BE2C (cell line): Measurements from ENCODE around the gene NME9.

Experiments
- DNase-seq: peaks from one replicate; pipeline ENCODE4 v3.0.0-alpha.2; 2020
- H3K27me3 ChIP-seq: fragments of 250-450 bp; sonication (Bioruptor Pico); 2 replicates; pipeline ENCODE4 v1.5.1; 2020; ENCODE audit warnings: mild to moderate bottlenecking
- H3K36me3 ChIP-seq: fragments of 250-450 bp; sonication (Bioruptor Pico); 2 replicates; pipeline ENCODE4 v1.5.1; 2020; ENCODE audit warnings: mild to moderate bottlenecking
- H3K4me1 ChIP-seq: fragments of 250-450 bp; sonication (Bioruptor Pico); 2 replicates; pipeline ENCODE4 v1.5.1; 2020
- H3K4me3 ChIP-seq: 2 replicates; pipeline ENCODE4 v1.5.1; 2011; ENCODE audit warnings: low read depth, low read length
- H3K9me3 ChIP-seq: fragments of 250-450 bp; sonication (Bioruptor Pico); 2 replicates; pipeline ENCODE4 v1.5.1; 2020
- CTCF ChIP-seq: IDR thresholded peaks from 2 replicates; pipeline ENCODE4 v1.5.1; 2012; ENCODE audit warnings: mild to moderate bottlenecking, low read depth, low read length

NME9 gene

GRCh38 chr3:138307899-138308298, 21.8 kb downstream of the NME9 start:
- Histone ChIP-seq H3K4me3 (no peak overlapping the region), H3K27me3 (peaks cover 21% of the 10 kb centered on the region)

GRCh38 chr3:138303474-138303873, 26.2 kb downstream of the NME9 start:
- TF ChIP-seq CTCF = no peak

More at GRCh38 chr3:138307899-138308298, 21.8 kb downstream of the NME9 start:
- no peak for TF ChIP-seq CTCF
- H3K36me3 ChIP-seq = no peaks in the 10 kb centered on the region
- no peak for DNase-seq
- H3K9me3 ChIP-seq = no peaks in the 10 kb centered on the region
- no peaks in the 10 kb centered on the region for H3K4me1 ChIP-seq

GRCh38 chr3:138300647-138301046, 29.0 kb downstream of the NME9 start:
- Histone ChIP-seq H3K36me3 (no peaks in the 10 kb centered on the region), H3K4me1 (no peaks in the 10 kb centered on the region), H3K4me3 (no peak overlapping the region), H3K9me3 (no peaks in the 10 kb centered on the region), H3K27me3 (no peaks in the 10 kb centered on the region; the same call in 1 of the 2 replicates)
- DNase-seq = no peak
- TF ChIP-seq CTCF = no peak

More at GRCh38 chr3:138303474-138303873, 26.2 kb downstream of the NME9 start:
- H3K9me3 ChIP-seq = no peaks in the 10 kb centered on the region
- DNase-seq = no peak
- no peaks in the 10 kb centered on the region for H3K36me3 ChIP-seq
- H3K4me3 ChIP-seq = no peak overlapping the region
- H3K4me1 ChIP-seq = no peaks in the 10 kb centered on the region
- H3K27me3 ChIP-seq = no peaks in the 10 kb centered on the region; the same call in 1 of the 2 replicates

GRCh38 chr3:138297876-138298275, 31.8 kb downstream of the NME9 start:
- Histone ChIP-seq H3K4me3 (no peak overlapping the region), H3K9me3 (no peaks in the 10 kb centered on the region), H3K27me3 (no peaks in the 10 kb centered on the region; the same call in 1 of the 2 replicates), H3K36me3 (no peaks in the 10 kb centered on the region), H3K4me1 (no peaks in the 10 kb centered on the region)
- TF ChIP-seq CTCF = no peak
- no peak for DNase-seq

GRCh38 chr3:138297059-138297607, 32.5 kb downstream of the NME9 start:
- no peak overlapping the region for H3K4me3 ChIP-seq
- H3K4me1 ChIP-seq = no peaks in the 10 kb centered on the region
- H3K36me3 ChIP-seq = no peaks in the 10 kb centered on the region; the same call in 1 of the 2 replicates
- no peaks in the 10 kb centered on the region for H3K9me3 ChIP-seq
- no peak for DNase-seq
- no peaks in the 10 kb centered on the region; the same call in 1 of the 2 replicates for H3K27me3 ChIP-seq
- no peak for TF ChIP-seq CTCF

GRCh38 chr3:138296639-138297038, 33.0 kb downstream of the NME9 start:
- Histone ChIP-seq H3K4me1 (no peaks in the 10 kb centered on the region), H3K9me3 (no peaks in the 10 kb centered on the region), H3K4me3 (no peak overlapping the region), H3K27me3 (no peaks in the 10 kb centered on the region; the same call in 1 of the 2 replicates), H3K36me3 (no peaks in the 10 kb centered on the region; the same call in 1 of the 2 replicates)
- TF ChIP-seq CTCF = no peak
- DNase-seq = no peak
